ENCODE measurements around the gene VPS8. TPM values are rescaled to one million over a fixed set of nuclear protein-coding genes. Genes with fewer than 3 reads are reported as not detected.

VPS8 gene
- total and polyA plus RNA-seq, 2 of the 13 experiments (the other 11 are each of a cell fraction or from before 2014, with no cell fraction given), result 14.2 to 35.1 TPM

GRCh38 chr3:184924547-184924946 is 112.6 kb downstream of the VPS8 start (continued):
- TF ChIP-seq PLSCR1 (CRISPR knock-in tag; IDR thresholded peaks at IDR 0.05; ENCODE audit: borderline replicate concordance) (no peak), GATAD2A (CRISPR knock-in tag; IDR thresholded peaks at IDR 0.05) (no peak)

GRCh38 chr3:184927796-184928315 is 115.9 kb downstream of the VPS8 start:
- no TSS peak for BruUV-seq (replicated peaks)
- no peaks in the 10 kb centered on the region for H3K9me3 ChIP-seq (ENCODE audit: low read length)
- H3K9ac ChIP-seq (ENCODE audit: insufficient read depth, low read depth, low read length), result no peak overlapping the region
- in situ Hi-C loops (cut with HindIII; ENCODE audit: extremely low pct_ligation_motif_present, low pct_unique_long_range_greater_than_20kb) (no loop called here), intact Hi-C loops (cut with micrococcal nuclease; ENCODE audit: unreplicated experiment) (no loop called here)
- WGBS (ENCODE audit: low lambda C conversion rate), result 94% methylated on average over 6 of the region's 6 CpGs
- no peak for ATAC-seq
- H2AFZ ChIP-seq (ENCODE audit: low read length), result no peak overlapping the region
- no peak for FAIRE-seq
- no peak for DNase-seq (ENCODE audit: low spot score)
- H3K4me3 ChIP-seq (replicated peaks in 1 of 3; ENCODE audit: insufficient read depth in 1 of 3, low read depth in 2 of 3, low read length in 3 of 3), result no peak overlapping the region
- no peaks in the 10 kb centered on the region for H3K79me2 ChIP-seq (ENCODE audit: insufficient read depth, low read length)
- H3K4me2 ChIP-seq (ENCODE audit: low read depth, low read length), result no peak overlapping the region
- no peaks in the 10 kb centered on the region for H4K20me1 ChIP-seq (ENCODE audit: insufficient read depth, low read length)
- peaks cover 4 to 22% of the 10 kb centered on the region in 2 experiments; a peak in 4 of 5 replicates for H3K36me3 ChIP-seq (replicated peaks in 1 of 2; ENCODE audit: control insufficient read depth in 1 of 2, insufficient read depth in 2 of 2, low read length in 2 of 2)
- ChIA-PET CTCF (ENCODE audit: low intra/inter-chr PET ratio, low total read pairs) (no interaction called here), POLR2A (no interaction called here)
- TF ChIP-seq ZNF292 (CRISPR knock-in tag; IDR thresholded peaks at IDR 0.05; ENCODE audit: borderline replicate concordance, low read depth) (no peak), FOXO1 (CRISPR knock-in tag; IDR thresholded peaks at IDR 0.05) (no peak), PBX2 (CRISPR knock-in tag; IDR thresholded peaks at IDR 0.05) (no peak), FLYWCH1 (CRISPR knock-in tag; IDR thresholded peaks at IDR 0.05) (no peak), ZNF547 (CRISPR knock-in tag; IDR thresholded peaks at IDR 0.05) (no peak), ZNF772 (CRISPR knock-in tag; IDR thresholded peaks at IDR 0.05) (no peak), PBX3 (CRISPR knock-in tag; IDR thresholded peaks at IDR 0.05; ENCODE audit: borderline replicate concordance) (no peak), ZNF225 (CRISPR knock-in tag; IDR thresholded peaks at IDR 0.05) (no peak), HOMEZ (CRISPR knock-in tag; IDR thresholded peaks at IDR 0.05; ENCODE audit: low read depth) (no peak)
- H3K27ac ChIP-seq (ENCODE audit: extremely low read length, insufficient read depth, low read length), result no peak overlapping the region
- no peaks in the 10 kb centered on the region for H3K4me1 ChIP-seq (ENCODE audit: insufficient read depth, low read length)
- H3K27me3 ChIP-seq (ENCODE audit: control insufficient read depth in 1 of 2, insufficient read depth in 2 of 2, low read length in 2 of 2), result no peaks in the 10 kb centered on the region

Measured in HepG2 (cell line).